ENCODE measurements around the gene KCNRG.

KCNRG gene

DNA sequence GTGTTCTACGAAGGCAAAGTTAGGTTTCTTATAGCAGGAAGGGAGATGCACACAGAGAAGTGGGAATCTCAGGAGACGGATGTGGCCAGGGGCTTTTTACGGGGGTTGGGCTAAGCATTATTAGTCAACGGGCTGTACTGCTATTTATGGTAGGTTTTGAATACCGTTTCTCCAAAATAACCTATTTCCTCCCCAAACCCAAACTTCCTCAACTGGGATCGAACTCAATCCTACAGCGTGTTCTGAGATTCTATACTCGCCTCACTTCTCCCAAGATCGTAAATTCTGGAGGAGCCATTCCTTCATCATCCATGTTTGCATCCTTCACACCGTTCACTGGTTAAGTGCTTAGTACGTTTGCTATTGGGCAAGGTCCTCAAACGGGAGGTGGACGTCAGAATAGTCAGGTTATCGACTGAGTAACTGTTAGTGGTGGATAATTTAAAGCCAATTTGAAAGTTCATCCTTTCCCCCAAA is 19.6 kb upstream of the KCNRG start:
- H3K36me3 ChIP-seq (ENCODE audit: insufficient read depth, low read depth, low read length) = peaks cover 30% of the 10 kb centered on the region
- H3K27ac ChIP-seq (ENCODE audit: low read length) = no peak overlapping the region
- peaks cover 7% of the 10 kb centered on the region; the same call in 1 of the 2 replicates for H3K27me3 ChIP-seq (ENCODE audit: insufficient read depth, low read length)
- peak overlapping the region; percentile 80; the same call in 1 of the 2 replicates for H3K9ac ChIP-seq (ENCODE audit: low read depth, low read length)
- no peaks in the 10 kb centered on the region for H3K9me3 ChIP-seq (ENCODE audit: insufficient read depth, low read depth, low read length)
- H3K4me3 ChIP-seq (ENCODE audit: low read length) = peak overlapping the region; percentile 82
- H3K4me1 ChIP-seq (ENCODE audit: insufficient read depth, low read length) = peaks cover 25% of the 10 kb centered on the region; the same call in 1 of the 2 replicates

DNA sequence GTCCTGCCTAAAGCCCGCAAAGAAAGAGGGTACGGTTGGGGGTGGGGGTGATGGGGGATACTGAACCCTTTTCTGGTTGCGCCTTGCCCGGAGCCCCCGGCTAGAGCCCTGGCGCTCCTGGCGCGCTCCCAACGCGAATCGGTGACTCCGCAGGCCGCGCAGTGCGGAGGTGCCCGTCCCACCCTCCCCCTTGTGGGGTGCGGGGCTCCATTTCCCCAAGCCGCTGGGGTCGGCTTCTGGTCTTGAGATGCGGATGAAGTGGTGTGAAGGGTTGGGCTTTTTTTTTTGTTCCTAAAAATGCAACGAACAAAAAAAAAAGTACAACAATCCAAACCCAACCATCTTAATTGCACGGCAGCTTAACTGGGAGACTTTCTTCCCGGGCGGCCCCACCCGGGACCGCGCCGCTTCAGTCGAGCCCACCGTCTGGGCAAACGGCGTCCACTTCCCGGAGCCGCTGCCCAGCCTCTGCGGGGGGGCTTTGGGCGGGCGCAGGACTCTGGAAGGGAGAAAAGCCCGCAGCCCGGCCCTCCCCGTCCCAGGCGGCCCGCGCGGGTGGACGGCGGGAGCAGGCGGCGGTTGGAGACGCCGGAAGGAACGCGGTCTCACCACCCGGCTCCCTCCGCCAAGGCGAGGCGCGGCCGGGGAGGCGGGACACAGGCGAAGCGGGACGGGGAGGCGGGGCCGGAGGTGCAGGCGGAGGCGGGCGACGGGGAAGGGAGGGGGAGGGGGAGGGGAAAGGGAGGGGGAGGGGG is 18.9 kb upstream of the KCNRG start:
- peaks cover 37% of the 10 kb centered on the region for H3K36me3 ChIP-seq (ENCODE audit: insufficient read depth, low read depth, low read length)
- peaks cover 25% of the 10 kb centered on the region; the same call in 1 of the 2 replicates for H3K4me1 ChIP-seq (ENCODE audit: insufficient read depth, low read length)
- H3K9me3 ChIP-seq (ENCODE audit: insufficient read depth, low read depth, low read length) = no peaks in the 10 kb centered on the region
- peaks cover 7% of the 10 kb centered on the region; the same call in 1 of the 2 replicates for H3K27me3 ChIP-seq (ENCODE audit: insufficient read depth, low read length)
- H3K9ac ChIP-seq (ENCODE audit: low read depth, low read length) = peak overlapping the region; percentile 80
- peak overlapping the region; percentile 82 for H3K4me3 ChIP-seq (ENCODE audit: low read length)
- no peak overlapping the region for H3K27ac ChIP-seq (ENCODE audit: low read length)

DNA sequence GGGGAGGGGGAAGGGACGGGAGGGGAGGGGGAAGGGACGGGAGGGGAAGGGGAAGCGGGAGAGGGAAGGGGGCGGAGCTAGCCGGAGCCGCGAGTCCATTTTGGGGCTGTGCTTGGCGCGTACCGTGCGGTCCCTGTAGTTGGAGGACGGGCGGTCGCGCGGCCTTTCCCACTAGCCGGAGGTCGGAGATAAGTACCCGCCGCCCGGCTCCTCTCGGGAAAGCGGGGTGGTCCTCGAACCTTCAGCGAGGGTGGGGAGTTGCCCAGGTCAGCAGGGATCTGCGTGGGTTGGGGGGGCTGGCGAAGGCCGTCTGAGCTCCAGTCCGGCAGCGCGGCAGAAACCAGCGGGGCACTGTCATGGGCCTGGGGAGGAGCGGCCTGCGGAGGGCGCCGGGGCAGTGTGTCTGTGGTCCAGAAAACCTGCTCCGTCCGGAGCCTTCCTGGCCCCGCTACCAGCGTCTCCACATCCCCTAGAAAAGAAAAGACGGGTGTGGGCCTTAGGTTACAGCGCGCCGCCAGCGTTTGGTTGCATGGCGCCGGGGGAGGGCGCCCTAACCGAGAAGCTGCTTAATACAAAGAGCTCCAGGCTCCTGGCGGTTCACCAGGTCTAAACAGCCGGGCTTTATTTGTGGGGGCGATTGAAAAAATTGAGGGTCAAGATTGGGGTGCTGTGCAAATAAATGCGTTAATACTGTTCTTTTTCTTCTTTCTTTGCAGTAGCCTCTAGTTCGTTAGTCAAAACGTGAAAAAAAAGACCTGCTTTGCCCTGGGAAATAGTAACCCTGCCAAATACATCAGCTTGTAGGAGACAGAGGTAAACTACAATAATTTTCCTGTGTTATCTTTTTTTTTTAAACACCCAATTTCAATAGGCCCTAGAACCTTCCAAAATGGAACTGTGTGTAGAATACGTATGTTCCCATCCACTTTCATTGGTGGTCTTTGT is 18.0 kb upstream of the KCNRG start, which contains the start of gene TRIM13:
TRIM13 (plus strand) TSS at position 92 of the 945 bp plus-strand sequence. CDS start 14,899 bp downstream, outside the sequence.
- no peaks in the 10 kb centered on the region for H3K9me3 ChIP-seq (ENCODE audit: insufficient read depth, low read depth, low read length)
- H3K27ac ChIP-seq (ENCODE audit: low read length) = peak within 1 kb of the TSS; percentile 92
- peaks cover 25% of the 10 kb centered on the region; the same call in 1 of the 2 replicates for H3K4me1 ChIP-seq (ENCODE audit: insufficient read depth, low read length)
- H3K36me3 ChIP-seq (ENCODE audit: insufficient read depth, low read depth, low read length) = peaks cover 45% of the 10 kb centered on the region
- peaks cover 7% of the 10 kb centered on the region; the same call in 1 of the 2 replicates for H3K27me3 ChIP-seq (ENCODE audit: insufficient read depth, low read length)
- peak within 1 kb of the TSS; percentile 100 for H3K4me3 ChIP-seq (ENCODE audit: low read length)
- peak within 1 kb of the TSS; percentile 99 for H3K9ac ChIP-seq (ENCODE audit: low read depth, low read length)

DNA sequence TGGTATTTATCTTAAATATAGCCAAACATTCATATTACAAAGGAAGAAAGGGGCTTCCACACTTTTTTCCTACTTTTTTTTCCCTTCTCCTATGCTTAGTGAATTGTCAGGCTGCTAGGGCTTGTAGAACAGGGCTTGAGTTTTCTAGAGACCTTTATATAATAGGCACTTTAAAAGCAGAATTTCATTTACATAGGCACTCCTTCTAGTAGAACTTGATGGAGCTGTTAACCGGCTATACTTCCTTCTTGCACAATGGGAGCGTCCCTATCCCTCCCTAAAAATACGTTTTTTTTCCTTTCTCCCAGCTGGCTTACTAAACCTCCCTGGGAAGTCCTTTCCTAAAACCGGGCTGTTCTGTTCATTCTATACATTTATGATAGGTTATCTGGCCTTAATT is 17.3 kb upstream of the KCNRG start:
- Histone ChIP-seq H3K9ac (ENCODE audit: low read depth, low read length) (peak overlapping the region; percentile 99), H3K27me3 (ENCODE audit: insufficient read depth, low read length) (peaks cover 7% of the 10 kb centered on the region; the same call in 1 of the 2 replicates), H3K36me3 (ENCODE audit: insufficient read depth, low read depth, low read length) (peaks cover 53% of the 10 kb centered on the region), H3K9me3 (ENCODE audit: insufficient read depth, low read depth, low read length) (no peaks in the 10 kb centered on the region), H3K4me1 (ENCODE audit: insufficient read depth, low read length) (peaks cover 25% of the 10 kb centered on the region; the same call in 1 of the 2 replicates), H3K27ac (ENCODE audit: low read length) (peak overlapping the region; percentile 92), H3K4me3 (ENCODE audit: low read length) (peak overlapping the region; percentile 100)

DNA sequence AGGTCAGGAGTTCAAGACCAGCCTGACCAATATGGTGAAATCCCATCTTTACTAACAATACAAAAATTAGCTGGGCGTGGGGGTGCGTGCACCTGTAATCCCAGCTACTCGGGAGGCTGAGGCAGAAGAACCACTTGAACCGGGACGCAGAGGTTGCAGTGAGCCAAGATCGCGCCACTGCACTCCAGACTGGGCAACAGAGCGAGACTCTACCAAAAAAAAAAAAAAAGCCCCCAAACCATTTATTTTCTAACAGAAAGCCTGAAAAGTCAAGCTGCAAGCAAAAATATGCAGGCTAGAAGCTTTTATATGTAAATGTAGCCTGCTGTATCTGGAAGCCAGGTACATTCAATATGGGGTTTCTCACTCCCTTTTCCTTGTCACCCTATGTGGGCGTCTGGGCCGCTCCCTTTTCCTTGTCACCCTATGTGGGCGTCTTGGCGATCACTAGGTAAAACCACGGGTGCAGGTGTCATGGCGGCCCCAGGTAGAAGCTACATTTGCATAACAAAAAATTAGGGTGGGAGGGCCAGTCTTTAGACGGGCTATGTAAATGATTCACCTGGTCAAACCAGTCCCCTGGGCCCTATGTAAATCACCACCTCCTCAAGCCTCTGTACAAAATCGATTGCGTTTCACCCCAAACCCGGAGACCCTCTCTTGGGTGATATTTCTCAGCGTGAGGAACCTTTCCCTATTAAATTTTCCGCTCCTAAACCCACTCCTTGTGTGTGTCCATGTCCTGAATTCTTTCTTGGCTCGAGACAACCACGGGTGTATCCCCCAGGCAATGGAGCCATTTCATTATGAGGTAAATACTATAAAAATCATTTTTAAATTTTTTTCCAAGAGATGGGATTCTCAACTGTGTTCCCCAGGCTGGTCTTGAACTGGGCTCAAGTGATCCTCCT is 16.3 kb upstream of the KCNRG start:
- peak overlapping the region; percentile 99 for H3K9ac ChIP-seq (ENCODE audit: low read depth, low read length)
- H3K36me3 ChIP-seq (ENCODE audit: insufficient read depth, low read depth, low read length) = peaks cover 63% of the 10 kb centered on the region
- peaks cover 25% of the 10 kb centered on the region; the same call in 1 of the 2 replicates for H3K4me1 ChIP-seq (ENCODE audit: insufficient read depth, low read length)
- peak overlapping the region; percentile 100 for H3K4me3 ChIP-seq (ENCODE audit: low read length)
- H3K9me3 ChIP-seq (ENCODE audit: insufficient read depth, low read depth, low read length) = no peaks in the 10 kb centered on the region
- peaks cover 7% of the 10 kb centered on the region; the same call in 1 of the 2 replicates for H3K27me3 ChIP-seq (ENCODE audit: insufficient read depth, low read length)
- no peak overlapping the region for H3K27ac ChIP-seq (ENCODE audit: low read length)

DNA sequence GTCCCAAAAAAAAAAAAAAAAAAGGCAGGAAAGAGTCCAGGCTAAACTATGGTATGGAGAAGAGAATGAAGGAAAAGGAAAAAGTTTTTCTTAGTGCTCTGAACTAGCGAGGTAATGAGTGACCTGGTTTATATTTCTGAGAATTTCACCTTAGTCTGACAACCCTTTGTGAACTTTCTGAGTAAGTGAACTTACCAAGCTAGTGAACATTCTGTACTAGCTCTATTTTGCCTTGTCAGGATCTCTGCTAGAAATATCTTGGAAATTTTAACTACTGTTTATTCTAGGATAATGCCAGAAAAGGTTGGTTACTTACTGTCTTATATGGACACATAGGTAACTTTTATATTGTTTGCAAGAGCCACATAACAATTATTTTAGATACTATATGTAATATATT is 14.0 kb upstream of the KCNRG start:
- Histone ChIP-seq H3K27ac (ENCODE audit: low read length) (no peak overlapping the region), H3K9ac (ENCODE audit: low read depth, low read length) (no peak overlapping the region), H3K36me3 (ENCODE audit: insufficient read depth, low read depth, low read length) (peaks cover 83% of the 10 kb centered on the region), H3K4me1 (ENCODE audit: insufficient read depth, low read length) (peaks cover 18% of the 10 kb centered on the region; the same call in 1 of the 2 replicates), H3K27me3 (ENCODE audit: insufficient read depth, low read length) (no peaks in the 10 kb centered on the region), H3K4me3 (ENCODE audit: low read length) (no peak overlapping the region), H3K9me3 (ENCODE audit: insufficient read depth, low read depth, low read length) (no peaks in the 10 kb centered on the region)

DNA sequence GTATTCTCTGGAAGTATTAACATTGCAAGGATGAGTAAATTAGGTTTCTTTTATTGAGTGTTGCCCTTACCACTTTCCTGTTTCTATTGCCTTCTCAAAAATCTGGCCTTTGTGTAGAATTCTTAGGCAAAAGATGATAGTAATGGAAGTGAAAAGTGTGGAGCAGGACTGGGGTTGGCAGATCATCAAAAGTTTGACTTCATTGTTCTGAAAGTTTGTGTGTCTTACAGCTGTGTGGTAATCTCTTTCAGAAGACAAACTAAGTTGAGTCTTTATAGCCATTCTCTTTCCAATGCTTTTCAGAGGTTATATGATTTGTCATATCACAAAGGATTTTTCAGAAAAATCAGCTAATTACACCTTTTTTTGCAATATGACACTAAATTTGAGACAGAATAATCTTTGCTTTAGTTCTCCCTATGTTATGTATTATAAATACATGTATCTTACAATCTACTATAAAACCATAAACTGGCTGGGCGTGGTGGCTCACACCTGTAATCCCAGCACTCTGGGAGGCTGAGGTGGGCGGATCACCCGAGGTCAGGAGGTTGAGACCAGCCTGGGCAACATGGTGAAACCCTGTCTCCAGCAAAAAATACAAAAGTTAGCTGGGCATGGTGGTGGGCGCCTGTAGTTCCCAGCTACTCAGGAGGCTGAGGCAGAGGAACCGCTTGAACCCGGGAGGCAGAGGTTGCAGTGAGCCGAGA is 8.7 kb upstream of the KCNRG start:
- no peaks in the 10 kb centered on the region for H3K9me3 ChIP-seq (ENCODE audit: insufficient read depth, low read depth, low read length)
- no peaks in the 10 kb centered on the region for H3K27me3 ChIP-seq (ENCODE audit: insufficient read depth, low read length)
- H3K27ac ChIP-seq (ENCODE audit: low read length) = no peak overlapping the region
- H3K4me1 ChIP-seq (ENCODE audit: insufficient read depth, low read length) = no peaks in the 10 kb centered on the region
- peaks cover 75% of the 10 kb centered on the region for H3K36me3 ChIP-seq (ENCODE audit: insufficient read depth, low read depth, low read length)
- H3K4me3 ChIP-seq (ENCODE audit: low read length) = no peak overlapping the region
- no peak overlapping the region for H3K9ac ChIP-seq (ENCODE audit: low read depth, low read length)

DNA sequence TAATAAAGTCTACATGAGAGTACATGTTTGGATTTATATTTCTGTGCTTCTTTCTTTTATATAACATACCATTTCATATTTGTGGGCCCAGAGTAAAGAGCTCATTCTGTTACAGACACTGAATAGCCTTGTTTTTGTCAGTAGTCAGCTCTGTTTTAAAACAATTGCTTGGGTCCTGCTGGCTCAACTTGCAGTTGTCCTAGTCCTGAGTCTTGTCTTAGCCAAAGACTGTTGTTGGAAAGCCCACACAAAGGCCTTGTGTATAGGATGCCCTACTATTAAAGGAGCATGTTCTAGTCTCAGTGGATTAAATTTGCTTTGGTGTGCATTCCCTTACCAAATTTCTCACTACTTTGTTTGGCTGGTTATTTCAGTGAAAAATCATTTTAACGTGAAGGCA is 3.8 kb upstream of the KCNRG start:
- no peaks in the 10 kb centered on the region for H3K27me3 ChIP-seq (ENCODE audit: insufficient read depth, low read length)
- peaks cover 51% of the 10 kb centered on the region for H3K36me3 ChIP-seq (ENCODE audit: insufficient read depth, low read depth, low read length)
- H3K9ac ChIP-seq (ENCODE audit: low read depth, low read length) = no peak overlapping the region
- H3K27ac ChIP-seq (ENCODE audit: low read length) = no peak overlapping the region
- no peaks in the 10 kb centered on the region for H3K9me3 ChIP-seq (ENCODE audit: insufficient read depth, low read depth, low read length)
- no peak overlapping the region for H3K4me3 ChIP-seq (ENCODE audit: low read length)
- H3K4me1 ChIP-seq (ENCODE audit: insufficient read depth, low read length) = peaks cover 16% of the 10 kb centered on the region

DNA sequence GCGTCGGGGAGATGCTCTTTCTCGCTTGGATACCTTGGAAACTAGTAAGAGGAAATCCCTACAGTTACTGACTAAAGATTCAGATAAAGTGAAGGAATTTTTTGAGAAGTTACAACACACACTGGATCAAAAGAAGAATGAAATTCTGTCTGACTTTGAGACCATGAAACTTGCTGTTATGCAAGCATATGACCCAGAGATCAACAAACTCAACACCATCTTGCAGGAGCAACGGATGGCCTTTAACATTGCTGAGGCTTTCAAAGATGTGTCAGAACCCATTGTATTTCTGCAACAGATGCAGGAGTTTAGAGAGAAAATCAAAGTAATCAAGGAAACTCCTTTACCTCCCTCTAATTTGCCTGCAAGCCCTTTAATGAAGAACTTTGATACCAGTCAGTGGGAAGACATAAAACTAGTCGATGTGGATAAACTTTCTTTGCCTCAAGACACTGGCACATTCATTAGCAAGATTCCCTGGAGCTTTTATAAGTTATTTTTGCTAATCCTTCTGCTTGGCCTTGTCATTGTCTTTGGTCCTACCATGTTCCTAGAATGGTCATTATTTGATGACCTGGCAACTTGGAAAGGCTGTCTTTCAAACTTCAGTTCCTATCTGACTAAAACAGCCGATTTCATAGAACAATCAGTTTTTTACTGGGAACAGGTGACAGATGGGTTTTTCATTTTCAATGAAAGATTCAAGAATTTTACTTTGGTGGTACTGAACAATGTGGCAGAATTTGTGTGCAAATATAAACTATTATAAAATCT is 2.7 kb upstream of the KCNRG start:
- Histone ChIP-seq H3K27ac (ENCODE audit: low read length) (no peak overlapping the region), H3K36me3 (ENCODE audit: insufficient read depth, low read depth, low read length) (peaks cover 47% of the 10 kb centered on the region), H3K4me3 (ENCODE audit: low read length) (no peak overlapping the region), H3K9ac (ENCODE audit: low read depth, low read length) (no peak overlapping the region), H3K27me3 (ENCODE audit: insufficient read depth, low read length) (no peaks in the 10 kb centered on the region), H3K4me1 (ENCODE audit: insufficient read depth, low read length) (peaks cover 17% of the 10 kb centered on the region), H3K9me3 (ENCODE audit: insufficient read depth, low read depth, low read length) (no peaks in the 10 kb centered on the region)

DNA sequence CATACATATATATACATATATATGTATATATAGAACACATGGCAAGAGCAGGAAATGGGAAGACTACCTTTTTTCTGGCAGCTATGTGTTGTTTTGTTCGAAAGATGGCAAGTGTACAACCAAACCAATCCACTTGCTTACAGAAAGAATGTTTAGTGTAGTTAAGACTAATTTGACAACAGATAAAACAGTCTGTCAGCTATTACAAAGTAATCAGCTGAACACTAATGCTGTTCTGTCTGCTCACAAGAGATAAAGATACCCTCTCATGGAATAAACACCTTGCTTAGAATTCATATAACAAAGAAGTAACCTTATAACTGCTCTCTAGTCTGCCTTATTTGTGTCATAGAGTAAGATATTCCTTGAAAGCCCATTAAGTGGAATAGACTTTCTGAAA is 858 bp upstream of the KCNRG start:
- Histone ChIP-seq H3K27ac (ENCODE audit: low read length) (no peak overlapping the region), H3K36me3 (ENCODE audit: insufficient read depth, low read depth, low read length) (peaks cover 38% of the 10 kb centered on the region), H3K4me1 (ENCODE audit: insufficient read depth, low read length) (peaks cover 17% of the 10 kb centered on the region), H3K4me3 (ENCODE audit: low read length) (no peak overlapping the region), H3K9ac (ENCODE audit: low read depth, low read length) (no peak overlapping the region), H3K27me3 (ENCODE audit: insufficient read depth, low read length) (no peaks in the 10 kb centered on the region), H3K9me3 (ENCODE audit: insufficient read depth, low read depth, low read length) (no peaks in the 10 kb centered on the region)
